Gastrocnemius medialis (tissue), 4 donors: ENCODE results near the gene KIF5A. TPM values are rescaled to one million over a fixed set of nuclear protein-coding genes. Genes with fewer than 3 reads are reported as not detected.

Experiments
- ATAC-seq, 2 donors: fragments of 150-250 bp; one replicate each; pipeline ENCODE4 v1.9.1; 2016
- DNase-seq, 2 donors: peaks; one replicate each; pipeline ENCODE4 v3.0.0-alpha.2; 2019
- H3K27ac ChIP-seq, 4 donors: fragments of 200-600 bp; sonication (generic); 1 replicate in 1 of 4; 2 replicates in 3 of 4; pipeline ENCODE4 v1.5.1; 2016 to 2018; ENCODE audit warnings: mild to moderate bottlenecking in 2 of 4, moderate library complexity in 1 of 4
- H3K27me3 ChIP-seq, 3 donors: fragments of 200-600 bp; sonication (generic) in 2 of 3; 1 replicate in 1 of 3; 2 replicates in 2 of 3; pipeline versions ENCODE4 v1.5.1 to v1.6.0; 2016 to 2019; ENCODE audit warnings: mild to moderate bottlenecking in 1 of 3, moderate library complexity in 1 of 3
- H3K36me3 ChIP-seq, 2 donors: fragments of 200-600 bp; sonication (generic) in 1 of 2; one replicate each; pipeline ENCODE4 v1.5.1; 2017 to 2018
- H3K4me1 ChIP-seq, 2 donors: fragments of 200-600 bp; sonication (generic) in 1 of 2; one replicate each; pipeline ENCODE4 v1.5.1; 2016 to 2017; ENCODE audit warnings: mild to moderate bottlenecking in 2 of 2
- H3K4me3 ChIP-seq, 4 donors: fragments of 200-600 bp; sonication (generic) in 3 of 4; 1 replicate in 1 of 4; 2 replicates in 3 of 4; pipeline ENCODE4 v1.5.1; 2016 to 2019; ENCODE audit warnings: mild to moderate bottlenecking in 2 of 4
- H3K9me3 ChIP-seq, 3 donors: fragments of 200-600 bp; sonication (generic) in 2 of 3; 1 replicate in 1 of 3; 2 replicates in 2 of 3; pipeline ENCODE4 v1.5.1; 2016 to 2019
- CTCF ChIP-seq, 5 experiments: fragments of 450-650 bp in 3 of 5; fragments of 200-600 bp in 2 of 5; sonication (generic) in 2 of 5; IDR thresholded peaks in 4 of 5; conservative IDR thresholded peaks in 1 of 5; 1 replicate in 4 of 5; 2 replicates in 1 of 5; pipeline ENCODE4 v1.5.1; 2016 to 2019; ENCODE audit warnings: antibody characterized with exemption in 5 of 5, mild to moderate bottlenecking in 3 of 5, moderate library complexity in 3 of 5
- POLR2A ChIP-seq, 2 donors: fragments of 450-650 bp; IDR thresholded peaks; one replicate each; pipeline ENCODE4 v1.6.1; 2017; ENCODE audit warnings: antibody characterized with exemption in 2 of 2, mild to moderate bottlenecking in 2 of 2, moderate library complexity in 2 of 2
- in situ Hi-C, 4 donors: fragments of 200-750 bp; cut with MboI; loops; one replicate each; pipeline versions ENCODE4 v1.15.0 to v1.8.0; 2017; ENCODE audit warnings: low sequenced_read_pairs in 4 of 4
- intact Hi-C: fragments of 100-400 bp; cut with DNase I; formaldehyde crosslinking; loops from one replicate; pipeline ENCODE4 v1.15.1; 2023; ENCODE audit warnings: low total_unique reads
- total RNA-seq, 4 donors: library from RNA; depleted of rRNA; stranded (reverse); fragments of >200 nt; gene quantifications; one replicate each; pipeline versions ENCODE4 v1.1.0 to v1.2.3, GENCODE V29; 2016

KIF5A gene
- total RNA-seq, 4 donors from 2014 or later = 0.09 to 0.36 TPM; not detected in 2

DNA sequence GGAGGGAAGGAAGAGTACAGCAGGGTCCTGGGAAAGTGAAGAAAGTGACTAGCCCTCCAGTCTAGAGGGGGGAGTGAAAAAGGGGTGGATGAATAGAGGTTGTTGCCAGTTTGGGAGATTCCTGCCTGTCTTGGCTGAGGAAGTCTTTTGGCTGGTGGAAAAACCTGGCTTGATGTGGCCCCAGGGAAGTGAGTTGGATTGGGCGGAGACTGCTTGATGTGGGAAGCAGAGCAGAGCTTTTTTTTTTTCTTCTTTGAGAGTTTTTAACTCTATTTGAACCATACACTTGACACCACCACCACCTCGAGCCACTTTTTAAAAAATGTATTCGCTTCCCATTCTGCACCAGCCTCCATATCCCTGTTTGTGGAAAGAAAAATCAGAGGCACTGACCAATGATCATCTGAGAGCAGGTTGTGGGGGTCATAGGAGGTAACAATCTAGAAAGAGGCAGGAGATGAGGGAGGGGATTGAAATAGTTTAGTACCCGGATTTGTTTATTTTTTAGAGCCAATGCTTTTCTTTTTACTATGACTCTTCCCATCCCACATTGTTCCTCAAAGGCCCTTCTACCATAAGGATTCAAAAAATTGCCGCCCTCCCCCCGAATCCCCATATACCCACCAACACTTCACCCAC is 54.1 kb downstream of the KIF5A start:
- H3K36me3 ChIP-seq = peaks cover 0 to 19% of the 10 kb centered on the region in 2 donors
- ATAC-seq (peak; percentile 69 to 71), DNase-seq (peak in 1 of 2 donors; percentile 43)
- no peaks in the 10 kb centered on the region for H3K4me1 ChIP-seq
- in situ Hi-C loops = no loop called here
- H3K27ac ChIP-seq = peak overlapping the region; percentile 65 to 81 (median 74)
- peaks cover 13 to 34% (median 23%) of the 10 kb centered on the region in 3 donors for H3K27me3 ChIP-seq
- intact Hi-C loops = no loop called here
- H3K4me3 ChIP-seq = peak overlapping the region; percentile 48 to 58 (median 53)
- no peaks in the 10 kb centered on the region for H3K9me3 ChIP-seq
- TF ChIP-seq CTCF (IDR thresholded peaks at IDR 0.05 in 4 of 5, conservative IDR thresholded peaks at IDR 0.05 in 1 of 5) = no peak
- no peak for TF ChIP-seq POLR2A (IDR thresholded peaks at IDR 0.05)

GRCh38 chr12:57604454-57604991 is 54.7 kb downstream of the KIF5A start, which contains the start of gene DTX3:
DTX3 (plus strand) TSS chr12:57604824; CDS start chr12:57606518, 1,694 bp downstream.
- intact Hi-C loops = no loop called here
- Histone ChIP-seq H3K9me3 (no peaks in the 10 kb centered on the region), H3K27me3 (peaks cover 13 to 34% (median 23%) of the 10 kb centered on the region in 3 donors), H3K27ac (peak within 1 kb of the TSS; percentile 65 to 81 (median 74)), H3K4me3 (peak within 1 kb of the TSS; percentile 48 to 58 (median 53)), H3K4me1 (no peaks in the 10 kb centered on the region), H3K36me3 (peaks cover 0 to 13% of the 10 kb centered on the region in 2 donors)
- no peak for DNase-seq
- no peak for ATAC-seq
- in situ Hi-C loops = no loop called here
- TF ChIP-seq POLR2A (IDR thresholded peaks at IDR 0.05) = no peak
- TF ChIP-seq CTCF (IDR thresholded peaks at IDR 0.05 in 4 of 5, conservative IDR thresholded peaks at IDR 0.05 in 1 of 5) = no peak

DNA sequence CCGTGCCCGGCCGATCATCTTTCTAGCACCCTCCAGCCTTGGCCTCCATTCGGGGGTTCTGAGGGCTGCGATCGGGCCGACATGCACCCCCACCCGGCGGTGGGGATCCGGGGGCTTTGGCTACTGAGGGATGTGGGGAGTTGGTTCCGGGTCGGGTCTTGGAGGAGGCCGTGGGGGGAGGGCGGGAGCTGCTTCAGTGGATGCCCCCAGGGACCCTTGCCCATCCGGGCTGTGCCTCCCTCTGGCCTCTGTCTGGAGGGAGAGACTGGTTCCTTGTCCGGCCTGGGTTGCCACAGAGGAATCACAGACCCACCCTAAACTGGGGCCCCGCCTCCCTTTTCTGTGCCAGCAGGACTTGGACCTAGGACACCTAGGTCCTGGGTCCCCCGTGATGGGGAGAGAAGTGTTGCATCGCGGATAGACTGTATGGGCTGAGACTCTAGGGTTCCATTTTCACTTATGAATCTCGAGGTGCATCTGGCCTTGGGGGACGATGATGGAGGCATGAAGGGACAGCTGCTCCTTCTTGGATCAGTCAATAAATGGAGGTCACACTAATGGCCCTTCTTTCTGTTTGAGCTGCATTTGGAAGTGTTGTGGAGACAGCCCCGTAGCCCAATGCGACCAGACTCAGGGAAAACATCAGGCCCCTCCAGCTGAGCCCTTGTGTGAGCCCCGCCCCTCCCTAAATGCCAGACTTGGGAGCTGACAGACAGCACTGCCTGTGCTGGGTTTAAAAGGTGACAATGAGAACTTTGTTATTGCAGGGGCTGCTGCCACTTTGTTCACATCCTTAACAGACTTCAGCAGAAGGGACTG is 55.4 kb downstream of the KIF5A start:
- H3K36me3 ChIP-seq = peaks cover 0 to 11% of the 10 kb centered on the region in 2 donors
- no peaks in the 10 kb centered on the region for H3K9me3 ChIP-seq
- intact Hi-C loops (no loop called here), in situ Hi-C loops (no loop called here)
- H3K27me3 ChIP-seq = peaks cover 14 to 37% (median 29%) of the 10 kb centered on the region in 3 donors
- H3K4me1 ChIP-seq = peaks cover 0 to 3% of the 10 kb centered on the region in 2 donors
- no peak for ATAC-seq
- peak overlapping the region; percentile 48 to 58 (median 53) for H3K4me3 ChIP-seq
- DNase-seq = no peak
- TF ChIP-seq POLR2A (IDR thresholded peaks at IDR 0.05) = no peak
- TF ChIP-seq CTCF (IDR thresholded peaks at IDR 0.05 in 4 of 5, conservative IDR thresholded peaks at IDR 0.05 in 1 of 5) = no peak
- peak overlapping the region; percentile 65 to 81 (median 74) for H3K27ac ChIP-seq

GRCh38 chr12:57605811-57606311 is 56.0 kb downstream of the KIF5A start:
- intact Hi-C loops = no loop called here
- H3K27me3 ChIP-seq = peaks cover 20 to 44% (median 36%) of the 10 kb centered on the region in 3 donors
- ATAC-seq (no peak), DNase-seq (no peak)
- in situ Hi-C loops = no loop called here
- peak overlapping the region in 3 of 4 donors; percentile 51 to 58 (median 55) for H3K4me3 ChIP-seq
- H3K4me1 ChIP-seq = peaks cover 0 to 9% of the 10 kb centered on the region in 2 donors
- H3K36me3 ChIP-seq = peaks cover 0 to 11% of the 10 kb centered on the region in 2 donors
- peak overlapping the region in 3 of 4 donors; percentile 71 to 81 (median 77) for H3K27ac ChIP-seq
- no peaks in the 10 kb centered on the region for H3K9me3 ChIP-seq
- TF ChIP-seq POLR2A (IDR thresholded peaks at IDR 0.05) (no peak), CTCF (IDR thresholded peaks at IDR 0.05 in 4 of 5, conservative IDR thresholded peaks at IDR 0.05 in 1 of 5) (no peak)
